Body of pancreas (tissue), 4 donors: ENCODE data around the gene TMEM201. TPM values are rescaled to one million over a fixed set of nuclear protein-coding genes. Genes with fewer than 3 reads are reported as not detected.

Experiments used
- ATAC-seq: fragments of 150-250 bp; one replicate; pipeline ENCODE4 v1.9.1; 2016
- DNase-seq, 4 donors: peaks; one replicate each; pipeline ENCODE4 v3.0.0-alpha.2; 2019
- H3K27ac ChIP-seq, 4 donors: fragments of 200-600 bp; sonication (generic); 1 replicate in 3 of 4; 2 replicates in 1 of 4; pipeline versions ENCODE4 v1.5.1 to v1.6.1; 2016 to 2019; ENCODE audit warnings: mild to moderate bottlenecking in 1 of 4, mixed read lengths in 1 of 4, moderate library complexity in 1 of 4
- H3K27me3 ChIP-seq, 2 donors: fragments of 200-600 bp; sonication (generic); one replicate each; pipeline ENCODE4 v1.6.0; 2016; ENCODE audit warnings: mild to moderate bottlenecking in 1 of 2
- H3K36me3 ChIP-seq, 2 donors: fragments of 200-600 bp; sonication (generic); replicated peaks in 1 of 2; 2 replicates each; pipeline ENCODE4 v1.5.1; 2016; ENCODE audit warnings: low read depth in 2 of 2; ENCODE audit not compliant: insufficient read depth in 1 of 2
- H3K4me1 ChIP-seq: fragments of 200-600 bp; sonication (generic); one replicate; pipeline ENCODE4 v1.6.0; 2016
- H3K4me3 ChIP-seq, 2 donors: fragments of 200-600 bp; sonication (generic); 1 replicate in 1 of 2; 2 replicates in 1 of 2; pipeline ENCODE4 v1.5.1; 2016 to 2019
- H3K9me3 ChIP-seq, 3 donors: fragments of 200-600 bp; sonication (generic); 1 replicate in 2 of 3; 2 replicates in 1 of 3; pipeline ENCODE4 v1.5.1; 2016
- POLR2A ChIP-seq, 3 donors: fragments of 450-650 bp; IDR thresholded peaks; one replicate each; pipeline ENCODE4 v1.6.1; 2016; ENCODE audit warnings: antibody characterized with exemption in 3 of 3, mild to moderate bottlenecking in 2 of 3
- WGBS, 2 donors: methylation state at CpG; one replicate each; pipeline ENCODE4 v1.1.5; 2017; 5-methylcytosine and 5-hydroxymethylcytosine counted together
- intact Hi-C: fragments of 100-400 bp; cut with DNase I; formaldehyde crosslinking; loops from one replicate; pipeline ENCODE4 v1.15.1; 2023
- total RNA-seq, 2 donors: library from RNA; depleted of rRNA; stranded (reverse); fragments of >200 nt; gene quantifications; one replicate each; pipeline ENCODE4 v1.1.0, GENCODE V29; 2016
- TF ChIP-seq, protein P1 (sequence below), 7 experiments: fragments of 450-650 bp in 4 of 7; fragments of 200-600 bp in 3 of 7; sonication (generic) in 3 of 7; IDR thresholded peaks; one replicate each; pipeline ENCODE4 v1.5.1; 2016 to 2019; ENCODE audit warnings: antibody characterized with exemption in 7 of 7

The TMEM201 gene
- total RNA-seq, 2 donors from 2014 or later = 7.3 to 12.5 TPM

DNA sequence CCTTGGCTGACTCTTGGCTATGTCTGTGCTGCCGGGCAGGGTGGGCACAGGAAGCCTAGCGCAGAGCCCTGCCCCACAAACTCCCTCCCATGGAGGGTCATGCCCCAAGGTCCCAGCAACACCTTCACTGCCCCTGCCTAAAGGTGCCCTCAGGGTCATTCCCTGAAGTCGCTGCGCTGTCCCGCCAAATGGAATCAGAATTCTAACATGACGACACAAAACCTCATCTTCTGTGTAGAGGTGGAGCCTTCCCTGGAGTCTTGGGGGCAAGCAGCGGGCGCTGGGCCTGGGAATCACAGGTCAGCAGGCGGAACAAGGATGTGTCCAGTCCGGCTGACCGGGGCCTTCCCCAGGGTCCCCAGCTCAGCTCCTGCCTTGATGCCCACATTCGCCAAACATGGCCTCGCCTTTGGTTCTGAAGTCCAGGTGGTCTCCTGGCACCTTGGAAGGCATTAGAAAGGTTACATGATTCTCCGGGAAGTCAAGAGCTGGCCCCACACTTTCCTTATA, 17.3 kb downstream of the TMEM201 start:
- H3K27me3 ChIP-seq = no peaks in the 10 kb centered on the region
- peaks cover 2 to 3% of the 10 kb centered on the region in 2 donors for H3K36me3 ChIP-seq
- TF ChIP-seq, protein P1, sequence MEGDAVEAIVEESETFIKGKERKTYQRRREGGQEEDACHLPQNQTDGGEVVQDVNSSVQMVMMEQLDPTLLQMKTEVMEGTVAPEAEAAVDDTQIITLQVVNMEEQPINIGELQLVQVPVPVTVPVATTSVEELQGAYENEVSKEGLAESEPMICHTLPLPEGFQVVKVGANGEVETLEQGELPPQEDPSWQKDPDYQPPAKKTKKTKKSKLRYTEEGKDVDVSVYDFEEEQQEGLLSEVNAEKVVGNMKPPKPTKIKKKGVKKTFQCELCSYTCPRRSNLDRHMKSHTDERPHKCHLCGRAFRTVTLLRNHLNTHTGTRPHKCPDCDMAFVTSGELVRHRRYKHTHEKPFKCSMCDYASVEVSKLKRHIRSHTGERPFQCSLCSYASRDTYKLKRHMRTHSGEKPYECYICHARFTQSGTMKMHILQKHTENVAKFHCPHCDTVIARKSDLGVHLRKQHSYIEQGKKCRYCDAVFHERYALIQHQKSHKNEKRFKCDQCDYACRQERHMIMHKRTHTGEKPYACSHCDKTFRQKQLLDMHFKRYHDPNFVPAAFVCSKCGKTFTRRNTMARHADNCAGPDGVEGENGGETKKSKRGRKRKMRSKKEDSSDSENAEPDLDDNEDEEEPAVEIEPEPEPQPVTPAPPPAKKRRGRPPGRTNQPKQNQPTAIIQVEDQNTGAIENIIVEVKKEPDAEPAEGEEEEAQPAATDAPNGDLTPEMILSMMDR (IDR thresholded peaks at IDR 0.05) = no peak
- no peak for TF ChIP-seq POLR2A (IDR thresholded peaks at IDR 0.05)
- DNase-seq = no peak
- ATAC-seq = no peak
- intact Hi-C loops = no loop called here
- no peak overlapping the region for H3K4me3 ChIP-seq
- no peak overlapping the region for H3K27ac ChIP-seq
- H3K9me3 ChIP-seq = no peaks in the 10 kb centered on the region
- 60 to 96% methylated on average over 2 to 12 of the region's 14 CpGs for WGBS, 2 donors
- no peaks in the 10 kb centered on the region for H3K4me1 ChIP-seq

DNA sequence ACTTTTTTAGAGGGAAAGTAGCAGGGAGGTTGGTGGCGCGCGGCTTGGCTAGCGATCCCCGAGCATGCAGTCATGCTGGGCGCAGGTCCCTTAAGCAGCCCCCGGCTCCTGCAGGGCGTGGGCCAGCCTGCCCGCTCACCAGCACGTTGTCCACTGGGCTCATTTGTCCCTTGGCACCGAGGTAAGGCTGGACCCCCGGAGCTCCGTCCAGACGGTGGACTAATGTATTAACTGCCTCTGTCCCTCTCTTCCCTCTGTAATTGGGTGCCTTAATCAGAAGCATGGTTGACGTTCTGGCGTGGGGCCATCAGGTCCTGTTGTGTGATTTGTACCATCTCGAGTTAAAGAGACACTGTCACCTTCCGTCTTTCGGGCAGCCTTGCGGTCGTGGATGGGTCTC, 17.7 kb downstream of the TMEM201 start:
- H3K27ac ChIP-seq = no peak overlapping the region
- H3K4me1 ChIP-seq = no peaks in the 10 kb centered on the region
- H3K36me3 ChIP-seq = peaks cover 0 to 2% of the 10 kb centered on the region in 2 donors
- 86 to 90% methylated on average over 19 to 21 of the region's 21 CpGs for WGBS, 2 donors
- H3K9me3 ChIP-seq = no peaks in the 10 kb centered on the region
- no peak for TF ChIP-seq POLR2A (IDR thresholded peaks at IDR 0.05)
- TF ChIP-seq, protein P1 (IDR thresholded peaks at IDR 0.05) = no peak
- intact Hi-C loops = no loop called here
- ATAC-seq = no peak
- no peak for DNase-seq
- no peaks in the 10 kb centered on the region for H3K27me3 ChIP-seq
- no peak overlapping the region for H3K4me3 ChIP-seq

DNA sequence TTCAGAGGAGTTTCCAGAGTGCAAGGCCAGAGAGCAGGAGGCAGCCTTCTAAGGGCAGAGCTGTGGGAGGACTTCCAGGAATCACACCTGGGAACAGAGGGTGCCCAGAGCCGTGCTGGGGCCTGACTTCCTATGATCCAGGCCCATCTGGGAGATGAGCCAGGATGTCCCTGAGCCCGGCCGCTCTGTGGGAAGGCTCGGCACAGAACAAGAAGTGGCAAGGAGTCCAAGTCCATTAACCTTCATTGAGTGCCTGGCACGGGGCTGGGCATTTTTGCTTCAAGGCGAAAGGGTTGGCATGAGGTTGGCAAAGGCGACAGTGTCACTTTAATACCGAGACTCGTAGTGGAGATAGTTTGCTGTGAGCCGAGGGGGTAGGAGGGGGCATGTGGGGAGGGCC, 18.2 kb downstream of the TMEM201 start:
- TF ChIP-seq POLR2A (IDR thresholded peaks at IDR 0.05) = no peak
- TF ChIP-seq, protein P1 (IDR thresholded peaks at IDR 0.05) = no peak
- Histone ChIP-seq H3K4me1 (no peaks in the 10 kb centered on the region), H3K36me3 (peaks cover 0 to 1% of the 10 kb centered on the region in 2 donors), H3K27me3 (no peaks in the 10 kb centered on the region), H3K27ac (no peak overlapping the region), H3K9me3 (no peaks in the 10 kb centered on the region), H3K4me3 (no peak overlapping the region)
- no peak for ATAC-seq
- intact Hi-C loops = no loop called here
- DNase-seq = no peak
- 77 to 87% methylated on average over 6 to 8 of the region's 10 CpGs for WGBS, 2 donors

DNA sequence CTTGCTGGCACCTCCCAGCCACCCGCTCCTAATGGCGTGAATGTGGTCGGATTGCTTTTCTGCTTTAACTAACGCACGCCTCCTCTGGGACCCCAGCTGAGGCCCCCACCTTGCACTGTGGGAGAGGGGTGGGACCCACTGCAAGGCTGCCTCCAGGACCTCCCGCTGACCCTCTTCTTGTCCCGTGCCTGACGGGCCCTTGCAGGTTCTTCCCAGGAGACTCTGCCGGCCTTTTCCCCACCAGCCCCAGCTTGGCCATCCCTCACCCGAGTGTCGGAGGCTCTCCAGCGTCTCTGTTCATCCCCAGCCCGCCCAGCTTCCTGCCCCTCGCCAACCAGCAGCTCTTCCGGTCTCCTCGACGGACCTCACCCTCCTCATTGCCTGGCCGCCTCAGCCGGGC, 18.6 kb downstream of the TMEM201 start:
- Histone ChIP-seq H3K27me3 (no peaks in the 10 kb centered on the region), H3K27ac (no peak overlapping the region), H3K4me3 (no peak overlapping the region), H3K9me3 (no peaks in the 10 kb centered on the region), H3K36me3 (no peaks in the 10 kb centered on the region), H3K4me1 (no peaks in the 10 kb centered on the region)
- WGBS, 2 donors = 86 to 91% methylated on average over 19 of the region's 19 CpGs
- DNase-seq = no peak
- intact Hi-C loops = no loop called here
- TF ChIP-seq POLR2A (IDR thresholded peaks at IDR 0.05) = no peak
- TF ChIP-seq, protein P1 (IDR thresholded peaks at IDR 0.05) = no peak
- no peak for ATAC-seq

DNA sequence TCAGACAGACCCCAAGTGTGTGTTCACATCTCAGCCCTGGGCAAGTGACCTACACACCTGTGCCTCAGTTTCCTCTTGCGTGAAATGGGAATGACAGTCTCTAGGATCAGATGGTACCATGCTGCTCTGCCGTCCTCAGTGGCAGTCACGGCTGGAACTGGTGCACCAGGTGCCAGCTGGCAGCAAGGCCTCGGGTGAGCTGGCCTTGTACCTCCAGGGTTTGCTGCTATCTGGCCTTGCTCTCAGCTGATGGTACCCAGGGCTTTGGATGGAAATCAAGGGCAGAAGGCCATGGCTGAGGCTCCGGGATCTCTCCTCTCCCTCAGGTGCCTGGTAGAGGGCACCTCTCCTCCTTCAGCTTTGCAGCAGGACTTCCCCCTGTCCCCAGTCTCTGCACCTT, 21.3 kb downstream of the TMEM201 start:
- 53 to 54% methylated on average over 2 to 5 of the region's 5 CpGs for WGBS, 2 donors
- ATAC-seq = no peak
- no peaks in the 10 kb centered on the region for H3K4me1 ChIP-seq
- intact Hi-C loops = no loop called here
- no peak overlapping the region for H3K4me3 ChIP-seq
- TF ChIP-seq, protein P1 (IDR thresholded peaks at IDR 0.05) = no peak
- no peaks in the 10 kb centered on the region for H3K9me3 ChIP-seq
- no peaks in the 10 kb centered on the region for H3K27me3 ChIP-seq
- H3K36me3 ChIP-seq = peaks cover 0 to 5% of the 10 kb centered on the region in 2 donors
- DNase-seq = no peak
- no peak overlapping the region for H3K27ac ChIP-seq
